GM23338 (cell line): ENCODE measurements around the gene PSMD3.

Source experiments
- CREB1 ChIP-seq: fragments of 250-450 bp; sonication (Bioruptor Pico); IDR thresholded peaks from 2 replicates; pipeline ENCODE4 v1.5.0; 2020; ENCODE audit warnings: low read depth, mild to moderate bottlenecking, moderate library complexity
- EZH2 ChIP-seq: fragments of 200-600 bp; sonication (generic); IDR thresholded peaks from one replicate; pipeline ENCODE4 v1.8.0; 2017; ENCODE audit warnings: antibody characterized with exemption, mild to moderate bottlenecking, low read depth; ENCODE audit not compliant: unreplicated experiment
- EZH2phosphoT487 ChIP-seq: fragments of 200-600 bp; sonication (generic); IDR thresholded peaks from one replicate; pipeline ENCODE4 v1.8.1; 2018; ENCODE audit warnings: antibody characterized with exemption; ENCODE audit not compliant: unreplicated experiment
- JUNB ChIP-seq: IDR thresholded peaks from one replicate; pipeline ENCODE4 v1.6.1; 2016; ENCODE audit warnings: antibody characterized with exemption; ENCODE audit not compliant: unreplicated experiment
- NANOG ChIP-seq: IDR thresholded peaks from 2 replicates; pipeline ENCODE4 v1.6.1; 2016; ENCODE audit warnings: antibody characterized with exemption, borderline replicate concordance
- POLR2AphosphoS5 ChIP-seq: IDR thresholded peaks from 2 replicates; pipeline ENCODE4 v1.6.1; 2016; ENCODE audit warnings: antibody characterized with exemption, low read depth
- ZNF331 ChIP-seq: fragments of 250-450 bp; sonication (Bioruptor Pico); IDR thresholded peaks from 2 replicates; pipeline ENCODE4 v1.5.0; 2020; ENCODE audit warnings: low read depth, mild to moderate bottlenecking, moderate library complexity
- TF ChIP-seq, protein P1 (sequence below), 2 experiments: fragments of 200-600 bp in 1 of 2; sonication (generic) in 1 of 2; conservative IDR thresholded peaks; 2 replicates each; pipeline versions ENCODE4 v1.5.1 to v1.6.1; 2016 to 2017; ENCODE audit warnings: antibody characterized with exemption in 2 of 2, low read depth in 2 of 2, mild to moderate bottlenecking in 2 of 2, moderate library complexity in 1 of 2
- TF ChIP-seq, protein P2 (sequence below): IDR thresholded peaks from one replicate; pipeline ENCODE4 v1.6.1; 2018; ENCODE audit warnings: antibody characterized with exemption; ENCODE audit not compliant: unreplicated experiment

- TF ChIP-seq NANOG (no peak), POLR2AphosphoS5 (no peak), EZH2 (no peak), ZNF331 (CRISPR knock-in tag) (no peak), EZH2phosphoT487 (no peak), JUNB (no peak), CREB1 (CRISPR knock-in tag) (no peak)
- TF ChIP-seq, protein P1, sequence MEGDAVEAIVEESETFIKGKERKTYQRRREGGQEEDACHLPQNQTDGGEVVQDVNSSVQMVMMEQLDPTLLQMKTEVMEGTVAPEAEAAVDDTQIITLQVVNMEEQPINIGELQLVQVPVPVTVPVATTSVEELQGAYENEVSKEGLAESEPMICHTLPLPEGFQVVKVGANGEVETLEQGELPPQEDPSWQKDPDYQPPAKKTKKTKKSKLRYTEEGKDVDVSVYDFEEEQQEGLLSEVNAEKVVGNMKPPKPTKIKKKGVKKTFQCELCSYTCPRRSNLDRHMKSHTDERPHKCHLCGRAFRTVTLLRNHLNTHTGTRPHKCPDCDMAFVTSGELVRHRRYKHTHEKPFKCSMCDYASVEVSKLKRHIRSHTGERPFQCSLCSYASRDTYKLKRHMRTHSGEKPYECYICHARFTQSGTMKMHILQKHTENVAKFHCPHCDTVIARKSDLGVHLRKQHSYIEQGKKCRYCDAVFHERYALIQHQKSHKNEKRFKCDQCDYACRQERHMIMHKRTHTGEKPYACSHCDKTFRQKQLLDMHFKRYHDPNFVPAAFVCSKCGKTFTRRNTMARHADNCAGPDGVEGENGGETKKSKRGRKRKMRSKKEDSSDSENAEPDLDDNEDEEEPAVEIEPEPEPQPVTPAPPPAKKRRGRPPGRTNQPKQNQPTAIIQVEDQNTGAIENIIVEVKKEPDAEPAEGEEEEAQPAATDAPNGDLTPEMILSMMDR (conservative IDR thresholded peaks at IDR 0.05; ENCODE audit: low read depth in 2 of 2) = peak in 1 of 2 experiments; percentile 44; a peak in 2 of 4 replicates
- TF ChIP-seq, protein P2, sequence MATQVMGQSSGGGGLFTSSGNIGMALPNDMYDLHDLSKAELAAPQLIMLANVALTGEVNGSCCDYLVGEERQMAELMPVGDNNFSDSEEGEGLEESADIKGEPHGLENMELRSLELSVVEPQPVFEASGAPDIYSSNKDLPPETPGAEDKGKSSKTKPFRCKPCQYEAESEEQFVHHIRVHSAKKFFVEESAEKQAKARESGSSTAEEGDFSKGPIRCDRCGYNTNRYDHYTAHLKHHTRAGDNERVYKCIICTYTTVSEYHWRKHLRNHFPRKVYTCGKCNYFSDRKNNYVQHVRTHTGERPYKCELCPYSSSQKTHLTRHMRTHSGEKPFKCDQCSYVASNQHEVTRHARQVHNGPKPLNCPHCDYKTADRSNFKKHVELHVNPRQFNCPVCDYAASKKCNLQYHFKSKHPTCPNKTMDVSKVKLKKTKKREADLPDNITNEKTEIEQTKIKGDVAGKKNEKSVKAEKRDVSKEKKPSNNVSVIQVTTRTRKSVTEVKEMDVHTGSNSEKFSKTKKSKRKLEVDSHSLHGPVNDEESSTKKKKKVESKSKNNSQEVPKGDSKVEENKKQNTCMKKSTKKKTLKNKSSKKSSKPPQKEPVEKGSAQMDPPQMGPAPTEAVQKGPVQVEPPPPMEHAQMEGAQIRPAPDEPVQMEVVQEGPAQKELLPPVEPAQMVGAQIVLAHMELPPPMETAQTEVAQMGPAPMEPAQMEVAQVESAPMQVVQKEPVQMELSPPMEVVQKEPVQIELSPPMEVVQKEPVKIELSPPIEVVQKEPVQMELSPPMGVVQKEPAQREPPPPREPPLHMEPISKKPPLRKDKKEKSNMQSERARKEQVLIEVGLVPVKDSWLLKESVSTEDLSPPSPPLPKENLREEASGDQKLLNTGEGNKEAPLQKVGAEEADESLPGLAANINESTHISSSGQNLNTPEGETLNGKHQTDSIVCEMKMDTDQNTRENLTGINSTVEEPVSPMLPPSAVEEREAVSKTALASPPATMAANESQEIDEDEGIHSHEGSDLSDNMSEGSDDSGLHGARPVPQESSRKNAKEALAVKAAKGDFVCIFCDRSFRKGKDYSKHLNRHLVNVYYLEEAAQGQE = no peak
Measured at GRCh38 chr17:39954876-39955275, 25.7 kb upstream of the PSMD3 start.
